SK-N-SH (cell line): Measurements from ENCODE around the gene SMARCA4. TPM values are rescaled to one million over a fixed set of nuclear protein-coding genes. Genes with fewer than 3 reads are reported as not detected.

Experiments
- CTCF ChIA-PET: fragments of 300-600, 350-600 bp; formaldehyde crosslinking; extraction: SDS; loops from one replicate; lab custom pipeline; 2021; lab: Yijun Ruan, JAX
- POLR2A ChIA-PET: fragments of 350-600 bp; sonication (Branson Sonifier 250); formaldehyde crosslinking; extraction: SDS; loops from one replicate; lab custom pipeline; 2020; ENCODE audit warnings: antibody characterized with exemption, inconsistent platforms; lab: Yijun Ruan, JAX
- DNase-seq: peaks from one replicate; pipeline ENCODE4 v3.0.0; 2012
- H2AFZ ChIP-seq: fragments of 200-600 bp; sonication (generic); 2 replicates; pipeline ENCODE4 v1.8.1; 2016; ENCODE audit warnings: antibody characterized with exemption, mild to moderate bottlenecking, low read depth
- H3F3A ChIP-seq: fragments of 200-600 bp; sonication (generic); replicated peaks from 2 replicates; pipeline ENCODE3; 2016; ENCODE audit warnings: antibody characterized with exemption, mild to moderate bottlenecking; ENCODE audit not compliant: insufficient read depth
- H3K27ac ChIP-seq, 2 experiments: fragments of 200-500 bp in 1 of 2; fragments of 200-600 bp in 1 of 2; sonication (Bioruptor generic) in 1 of 2; sonication (generic), shearing (Covaris generic) in 1 of 2; 2 replicates each; pipeline versions ENCODE4 v1.5.1 to v1.6.1; 2014 to 2016; ENCODE audit warnings: low read depth in 2 of 2, inconsistent platforms in 1 of 2, low read length in 1 of 2, mild to moderate bottlenecking in 1 of 2, mixed read lengths in 1 of 2
- H3K27me3 ChIP-seq: fragments of 200-600 bp; sonication (generic), shearing (Covaris generic); 2 replicates; pipeline ENCODE4 v1.6.1; 2016; ENCODE audit warnings: mixed run types; ENCODE audit not compliant: insufficient read depth
- H3K36me3 ChIP-seq, 2 experiments: fragments of 200-500 bp in 1 of 2; fragments of 200-600 bp in 1 of 2; sonication (Bioruptor generic) in 1 of 2; sonication (generic) in 1 of 2; replicated peaks in 1 of 2; 2 replicates each; pipeline versions ENCODE3 to v1.5.1; 2014 to 2016; ENCODE audit warnings: low read length in 1 of 2, mild to moderate bottlenecking in 1 of 2; ENCODE audit not compliant: insufficient read depth in 2 of 2, control insufficient read depth in 1 of 2
- H3K4me1 ChIP-seq, 2 experiments: fragments of 200-500 bp in 1 of 2; fragments of 200-600 bp in 1 of 2; sonication (Bioruptor generic) in 1 of 2; sonication (generic), shearing (Covaris generic) in 1 of 2; 2 replicates each; pipeline versions ENCODE4 v1.5.1 to v1.6.1; 2014 to 2016; ENCODE audit warnings: low read depth in 1 of 2, low read length in 1 of 2, mixed run types in 1 of 2; ENCODE audit not compliant: insufficient read depth in 2 of 2, control insufficient read depth in 1 of 2
- H3K4me2 ChIP-seq: fragments of 200-600 bp; sonication (generic), shearing (Covaris generic); 2 replicates; pipeline ENCODE4 v1.6.1; 2017; ENCODE audit warnings: mixed run types
- H3K4me3 ChIP-seq, 2 experiments: fragments of 200-500 bp in 1 of 2; fragments of 200-600 bp in 1 of 2; sonication (Bioruptor generic) in 1 of 2; sonication (generic), shearing (Covaris generic) in 1 of 2; 2 replicates each; pipeline versions ENCODE4 v1.5.1 to v1.8.1; 2014 to 2016; ENCODE audit warnings: low read depth in 2 of 2, inconsistent platforms in 1 of 2, low read length in 1 of 2, mild to moderate bottlenecking in 1 of 2, mixed read lengths in 1 of 2, moderate library complexity in 1 of 2
- H3K79me2 ChIP-seq: fragments of 200-600 bp; sonication (generic); 2 replicates; pipeline ENCODE4 v1.8.1; 2017; ENCODE audit warnings: mild to moderate bottlenecking; ENCODE audit not compliant: insufficient read depth
- H3K9ac ChIP-seq: fragments of 200-600 bp; sonication (generic); 2 replicates; pipeline ENCODE4 v1.6.1; 2017; ENCODE audit warnings: mixed run types
- H3K9me2 ChIP-seq: fragments of 200-600 bp; sonication (generic); 2 replicates; pipeline ENCODE4 v1.6.1; 2017; ENCODE audit warnings: mixed run types
- H3K9me3 ChIP-seq: fragments of 200-600 bp; sonication (generic); 2 replicates; pipeline ENCODE4 v1.6.1; 2017; ENCODE audit warnings: mixed run types, mild to moderate bottlenecking, moderate library complexity
- H4K20me1 ChIP-seq: fragments of 200-600 bp; sonication (generic); 2 replicates; pipeline ENCODE4 v1.6.1; 2017; ENCODE audit warnings: mild to moderate bottlenecking, mixed run types; ENCODE audit not compliant: insufficient read depth
- FOXM1 ChIP-seq: IDR thresholded peaks from 2 replicates; pipeline ENCODE4 v1.4.0; 2012; ENCODE audit warnings: low read depth, mild to moderate bottlenecking
- RXRA ChIP-seq: IDR thresholded peaks from 2 replicates; pipeline ENCODE4 v1.4.0; 2012; ENCODE audit warnings: low read depth, mild to moderate bottlenecking, borderline replicate concordance
- YY1 ChIP-seq: IDR thresholded peaks from 2 replicates; pipeline ENCODE4 v1.4.0; 2012; ENCODE audit warnings: low read depth, mild to moderate bottlenecking
- WGBS: methylation state at CpG from one replicate; pipeline ENCODE4 v1.1.6; 2017; ENCODE audit warnings: low lambda C conversion rate; 5-methylcytosine and 5-hydroxymethylcytosine counted together
- polyA plus RNA-seq, 3 experiments: library from polyadenylated mRNA; depleted of rRNA; stranded (reverse); fragments of >200 nt; gene quantifications; 2 replicates each; pipeline ENCODE4 v1.2.3, GENCODE V29; 2012
- TF ChIP-seq, protein P1 (sequence below): IDR thresholded peaks from 2 replicates; pipeline ENCODE4 v1.4.0; 2012; ENCODE audit warnings: low read depth, borderline replicate concordance
- TF ChIP-seq, protein P2 (sequence below): IDR thresholded peaks from 2 replicates; pipeline ENCODE4; 2012

Gene SMARCA4
- polyA plus RNA-seq, 1 of the 3 experiments (the other 2 are of a cell fraction), result 90.7 TPM

DNA sequence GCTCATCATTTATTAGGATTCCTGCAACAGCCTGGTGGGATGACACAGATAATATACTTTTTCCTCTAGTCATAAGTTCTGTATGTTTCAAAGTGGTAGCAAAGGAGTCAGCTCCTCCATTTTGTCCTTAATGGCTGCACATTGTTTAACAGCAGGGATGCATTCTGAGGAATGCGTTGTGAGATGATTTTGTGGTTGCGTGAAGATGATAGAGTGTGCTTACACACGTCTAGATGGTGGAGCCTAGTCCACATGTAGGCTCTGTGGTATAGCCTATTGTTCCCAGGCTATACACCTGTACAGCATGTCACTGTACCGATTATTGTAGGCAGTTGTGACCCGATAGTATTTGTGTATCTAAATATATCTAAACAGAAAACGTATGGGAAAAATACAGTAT is 4.6 kb downstream of the SMARCA4 start:
- DNase-seq, result no peak
- POLR2A ChIA-PET, result no interaction called here
- Histone ChIP-seq H3K9me3 (no peaks in the 10 kb centered on the region), H3K36me3 (no peaks in the 10 kb centered on the region), H3K4me3 (no peak overlapping the region), H4K20me1 (peaks cover 74% of the 10 kb centered on the region), H3K4me1 (peaks cover 0 to 9% of the 10 kb centered on the region in 2 experiments; a peak in 1 of 4 replicates), H3K9ac (no peak overlapping the region), H3K4me2 (no peak overlapping the region), H3K27me3 (no peaks in the 10 kb centered on the region), H2AFZ (no peak overlapping the region), H3K27ac (no peak overlapping the region), H3F3A (peaks cover 4% of the 10 kb centered on the region), H3K79me2 (peaks cover 93% of the 10 kb centered on the region), H3K9me2 (no peaks in the 10 kb centered on the region)
- CTCF ChIA-PET, result interaction anchor here (0.8 to 1.3 kb wide), 3 partner anchors 23 to 94 kb away, joined by 3 to 5 read pairs (median 3); partner anchors contain the start of gene CARM1
- TF ChIP-seq, protein P1, sequence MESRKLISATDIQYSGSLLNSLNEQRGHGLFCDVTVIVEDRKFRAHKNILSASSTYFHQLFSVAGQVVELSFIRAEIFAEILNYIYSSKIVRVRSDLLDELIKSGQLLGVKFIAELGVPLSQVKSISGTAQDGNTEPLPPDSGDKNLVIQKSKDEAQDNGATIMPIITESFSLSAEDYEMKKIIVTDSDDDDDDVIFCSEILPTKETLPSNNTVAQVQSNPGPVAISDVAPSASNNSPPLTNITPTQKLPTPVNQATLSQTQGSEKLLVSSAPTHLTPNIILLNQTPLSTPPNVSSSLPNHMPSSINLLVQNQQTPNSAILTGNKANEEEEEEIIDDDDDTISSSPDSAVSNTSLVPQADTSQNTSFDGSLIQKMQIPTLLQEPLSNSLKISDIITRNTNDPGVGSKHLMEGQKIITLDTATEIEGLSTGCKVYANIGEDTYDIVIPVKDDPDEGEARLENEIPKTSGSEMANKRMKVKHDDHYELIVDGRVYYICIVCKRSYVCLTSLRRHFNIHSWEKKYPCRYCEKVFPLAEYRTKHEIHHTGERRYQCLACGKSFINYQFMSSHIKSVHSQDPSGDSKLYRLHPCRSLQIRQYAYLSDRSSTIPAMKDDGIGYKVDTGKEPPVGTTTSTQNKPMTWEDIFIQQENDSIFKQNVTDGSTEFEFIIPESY, result no peak
- TF ChIP-seq YY1, result no peak
- TF ChIP-seq FOXM1, result no peak
- TF ChIP-seq, protein P2, sequence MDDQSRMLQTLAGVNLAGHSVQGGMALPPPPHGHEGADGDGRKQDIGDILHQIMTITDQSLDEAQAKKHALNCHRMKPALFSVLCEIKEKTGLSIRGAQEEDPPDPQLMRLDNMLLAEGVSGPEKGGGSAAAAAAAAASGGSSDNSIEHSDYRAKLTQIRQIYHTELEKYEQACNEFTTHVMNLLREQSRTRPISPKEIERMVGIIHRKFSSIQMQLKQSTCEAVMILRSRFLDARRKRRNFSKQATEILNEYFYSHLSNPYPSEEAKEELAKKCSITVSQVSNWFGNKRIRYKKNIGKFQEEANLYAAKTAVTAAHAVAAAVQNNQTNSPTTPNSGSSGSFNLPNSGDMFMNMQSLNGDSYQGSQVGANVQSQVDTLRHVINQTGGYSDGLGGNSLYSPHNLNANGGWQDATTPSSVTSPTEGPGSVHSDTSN, result no peak
- WGBS, result 92% methylated on average over 6 of the region's 6 CpGs

- 92% methylated on average over 8 of the region's 8 CpGs for WGBS
- Histone ChIP-seq H3K36me3 (no peaks in the 10 kb centered on the region), H3K9me2 (no peaks in the 10 kb centered on the region), H3K79me2 (peaks cover 100% of the 10 kb centered on the region), H3K4me1 (peaks cover 0 to 9% of the 10 kb centered on the region in 2 experiments; a peak in 1 of 4 replicates), H3K9me3 (no peaks in the 10 kb centered on the region), H4K20me1 (peaks cover 88% of the 10 kb centered on the region), H3K4me3 (no peak overlapping the region), H3K27ac (no peak overlapping the region), H3F3A (peaks cover 4% of the 10 kb centered on the region), H3K9ac (no peak overlapping the region), H2AFZ (no peak overlapping the region), H3K4me2 (no peak overlapping the region), H3K27me3 (no peaks in the 10 kb centered on the region)
- ChIA-PET CTCF (interaction anchor here (0.8 to 2.0 kb wide), 2 partner anchors 25 to 30 kb away, joined by 3 to 10 read pairs; no protein-coding TSS in a partner anchor), POLR2A (no interaction called here)
- DNase-seq, result no peak
- TF ChIP-seq, protein P2, result no peak
- no peak for TF ChIP-seq RXRA
These were observed 6.0 kb downstream of the SMARCA4 start for GRCh38 chr19:10966809-10967208.
